ENCODE measurements around the gene C3orf20. TPM values are rescaled to one million over a fixed set of nuclear protein-coding genes. Genes with fewer than 3 reads are reported as not detected.

The C3orf20 gene
- total RNA-seq, 1 experiment from 2014 or later = not detected

DNA sequence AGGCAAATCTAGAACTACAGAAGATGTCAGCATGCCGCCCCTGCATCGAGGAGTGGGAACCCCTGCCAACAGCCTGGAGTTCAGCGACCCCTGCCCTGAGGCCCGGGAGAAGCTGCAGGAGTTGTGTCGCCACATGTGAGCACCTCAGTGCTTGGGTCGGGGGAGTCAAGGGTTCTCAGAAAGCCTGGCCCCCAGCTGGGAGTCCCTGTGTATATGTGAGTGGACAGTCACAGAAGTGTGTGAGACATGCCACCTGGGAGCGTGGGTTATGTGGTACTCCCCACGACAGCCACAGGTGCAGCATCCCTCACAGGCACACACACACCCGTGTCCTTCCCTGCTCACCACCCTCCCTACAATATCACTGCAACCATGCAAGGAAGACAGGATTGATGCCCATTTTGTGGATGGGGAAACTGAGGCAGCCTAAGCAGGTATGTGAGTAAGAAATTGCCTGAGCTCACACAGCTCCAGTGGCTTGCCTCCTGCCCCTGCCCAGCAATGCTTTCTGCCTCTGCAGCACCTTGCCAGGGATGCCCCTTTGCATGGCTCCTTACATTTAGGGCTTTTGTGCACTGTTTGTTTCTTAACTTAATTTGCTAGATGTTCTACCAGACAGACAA is 28.3 kb downstream of the C3orf20 start:
- Mint-ChIP-seq H3K27ac (ENCODE audit: low read depth, unreplicated experiment) (no peak overlapping the region), H3K4me1 (ENCODE audit: insufficient read depth, unreplicated experiment) (no peaks in the 10 kb centered on the region), H3K9me3 (ENCODE audit: unreplicated experiment) (no peaks in the 10 kb centered on the region), H3K4me3 (ENCODE audit: unreplicated experiment) (no peak overlapping the region), H3K27me3 (ENCODE audit: insufficient read depth, unreplicated experiment) (no peaks in the 10 kb centered on the region), H3K36me3 (ENCODE audit: insufficient read depth, unreplicated experiment) (no peaks in the 10 kb centered on the region)
- intact Hi-C loops (cut with micrococcal nuclease) = no loop called here
- CTCF ChIA-PET = no interaction called here
- POLR2A ChIA-PET = no interaction called here
- TF ChIP-seq, protein P1, sequence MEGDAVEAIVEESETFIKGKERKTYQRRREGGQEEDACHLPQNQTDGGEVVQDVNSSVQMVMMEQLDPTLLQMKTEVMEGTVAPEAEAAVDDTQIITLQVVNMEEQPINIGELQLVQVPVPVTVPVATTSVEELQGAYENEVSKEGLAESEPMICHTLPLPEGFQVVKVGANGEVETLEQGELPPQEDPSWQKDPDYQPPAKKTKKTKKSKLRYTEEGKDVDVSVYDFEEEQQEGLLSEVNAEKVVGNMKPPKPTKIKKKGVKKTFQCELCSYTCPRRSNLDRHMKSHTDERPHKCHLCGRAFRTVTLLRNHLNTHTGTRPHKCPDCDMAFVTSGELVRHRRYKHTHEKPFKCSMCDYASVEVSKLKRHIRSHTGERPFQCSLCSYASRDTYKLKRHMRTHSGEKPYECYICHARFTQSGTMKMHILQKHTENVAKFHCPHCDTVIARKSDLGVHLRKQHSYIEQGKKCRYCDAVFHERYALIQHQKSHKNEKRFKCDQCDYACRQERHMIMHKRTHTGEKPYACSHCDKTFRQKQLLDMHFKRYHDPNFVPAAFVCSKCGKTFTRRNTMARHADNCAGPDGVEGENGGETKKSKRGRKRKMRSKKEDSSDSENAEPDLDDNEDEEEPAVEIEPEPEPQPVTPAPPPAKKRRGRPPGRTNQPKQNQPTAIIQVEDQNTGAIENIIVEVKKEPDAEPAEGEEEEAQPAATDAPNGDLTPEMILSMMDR (IDR thresholded peaks at IDR 0.05; ENCODE audit: unreplicated experiment) = no peak
- BruUV-seq (replicated peaks) = no TSS peak
- DNase-seq (ENCODE audit: unreplicated experiment) = no peak

DNA sequence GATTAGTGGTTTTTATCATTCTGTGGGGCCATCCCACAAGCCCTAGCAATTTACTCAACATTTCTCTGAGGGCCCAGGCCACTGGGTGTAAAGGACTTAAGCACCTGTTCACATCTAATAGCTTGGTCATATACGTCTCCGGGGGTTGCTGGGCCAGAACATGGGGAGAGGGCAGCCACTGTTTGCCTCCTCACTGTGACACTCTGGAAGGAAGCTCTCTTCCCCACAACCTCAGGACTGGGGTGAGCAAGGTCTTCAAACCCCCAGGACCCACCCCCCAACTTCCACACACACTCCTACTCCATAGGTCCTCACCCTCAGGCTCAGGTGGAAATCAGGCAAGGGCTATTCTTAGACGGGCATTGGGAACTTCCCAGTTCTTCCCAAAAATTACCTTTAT is 28.9 kb downstream of the C3orf20 start:
- ChIA-PET POLR2A (no interaction called here), CTCF (interaction anchor here (0.8 kb wide), 1 partner anchor 218 kb away, joined by 3 read pairs; no protein-coding TSS in a partner anchor)
- Mint-ChIP-seq H3K4me3 (ENCODE audit: unreplicated experiment) (no peak overlapping the region), H3K9me3 (ENCODE audit: unreplicated experiment) (no peaks in the 10 kb centered on the region), H3K36me3 (ENCODE audit: insufficient read depth, unreplicated experiment) (no peaks in the 10 kb centered on the region), H3K27ac (ENCODE audit: low read depth, unreplicated experiment) (no peak overlapping the region), H3K27me3 (ENCODE audit: insufficient read depth, unreplicated experiment) (peaks cover 1% of the 10 kb centered on the region), H3K4me1 (ENCODE audit: insufficient read depth, unreplicated experiment) (no peaks in the 10 kb centered on the region)
- DNase-seq (ENCODE audit: unreplicated experiment) = no peak
- TF ChIP-seq, protein P1 (IDR thresholded peaks at IDR 0.05; ENCODE audit: unreplicated experiment) = no peak
- intact Hi-C loops (cut with micrococcal nuclease) = no loop called here
- BruUV-seq (replicated peaks) = no TSS peak

DNA sequence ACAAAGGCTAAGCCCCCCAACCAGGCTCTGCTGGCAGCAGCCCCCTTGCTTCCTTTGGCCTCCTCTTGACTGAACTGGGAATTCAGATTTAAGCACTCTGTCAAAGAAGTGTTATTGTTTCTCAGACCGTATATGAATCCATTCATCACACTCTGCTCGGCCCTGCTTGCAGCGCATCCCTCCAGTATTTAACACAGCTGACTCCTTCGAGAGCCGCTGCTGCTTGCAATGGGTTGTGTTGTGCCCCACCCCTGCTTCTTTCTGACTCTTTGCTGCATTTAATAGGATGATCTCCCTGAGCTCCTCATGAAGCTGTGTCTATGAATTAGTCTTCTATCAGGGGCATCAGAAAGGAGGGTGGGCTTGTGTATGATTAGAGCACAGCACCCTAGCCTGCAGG is 31.2 kb downstream of the C3orf20 start:
- Mint-ChIP-seq H3K4me1 (ENCODE audit: insufficient read depth, unreplicated experiment) (no peaks in the 10 kb centered on the region), H3K27me3 (ENCODE audit: insufficient read depth, unreplicated experiment) (peaks cover 11% of the 10 kb centered on the region), H3K4me3 (ENCODE audit: unreplicated experiment) (no peak overlapping the region), H3K27ac (ENCODE audit: low read depth, unreplicated experiment) (no peak overlapping the region), H3K36me3 (ENCODE audit: insufficient read depth, unreplicated experiment) (no peaks in the 10 kb centered on the region), H3K9me3 (ENCODE audit: unreplicated experiment) (no peaks in the 10 kb centered on the region)
- TF ChIP-seq, protein P1 (IDR thresholded peaks at IDR 0.05; ENCODE audit: unreplicated experiment) = no peak
- CTCF ChIA-PET = no interaction called here
- DNase-seq (ENCODE audit: unreplicated experiment) = no peak
- BruUV-seq (replicated peaks) = no TSS peak
- POLR2A ChIA-PET = no interaction called here
- intact Hi-C loops (cut with micrococcal nuclease) = no loop called here

DNA sequence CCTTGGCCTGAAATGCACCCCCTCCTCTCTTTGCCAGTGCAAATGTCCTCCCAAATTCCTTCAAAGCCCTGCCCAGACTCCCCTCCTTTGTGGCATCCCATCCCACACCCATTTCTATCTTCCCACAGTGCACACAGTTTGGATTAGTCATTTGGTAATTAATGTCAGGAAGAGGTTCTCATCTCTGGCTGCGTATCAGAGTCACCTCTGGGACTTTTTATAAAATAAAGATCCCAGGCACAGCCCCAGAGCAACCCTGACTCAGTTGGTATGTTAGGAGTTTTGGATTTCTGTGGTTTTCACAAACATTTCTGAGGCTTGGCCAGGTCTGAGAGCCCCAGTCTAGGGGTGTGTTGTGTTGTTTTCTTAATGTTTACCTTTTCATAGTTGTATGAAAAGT is 41.6 kb downstream of the C3orf20 start:
- no peak overlapping the region for H3K27ac Mint-ChIP-seq (ENCODE audit: low read depth, unreplicated experiment)
- CTCF ChIA-PET = no interaction called here
- no TSS peak for BruUV-seq (replicated peaks)
- H3K4me3 Mint-ChIP-seq (ENCODE audit: unreplicated experiment) = no peak overlapping the region
- peaks cover 5% of the 10 kb centered on the region for H3K4me1 Mint-ChIP-seq (ENCODE audit: insufficient read depth, unreplicated experiment)
- peaks cover 57% of the 10 kb centered on the region for H3K27me3 Mint-ChIP-seq (ENCODE audit: insufficient read depth, unreplicated experiment)
- POLR2A ChIA-PET = no interaction called here
- peaks cover 9% of the 10 kb centered on the region for H3K9me3 Mint-ChIP-seq (ENCODE audit: unreplicated experiment)
- intact Hi-C loops (cut with micrococcal nuclease) = no loop called here
- H3K36me3 Mint-ChIP-seq (ENCODE audit: insufficient read depth, unreplicated experiment) = no peaks in the 10 kb centered on the region
- TF ChIP-seq, protein P1 (IDR thresholded peaks at IDR 0.05; ENCODE audit: unreplicated experiment) = no peak
- no peak for DNase-seq (ENCODE audit: unreplicated experiment)

Data from MCF 10A (cell line).